HG03558 (cell line): Measurements from ENCODE around the gene MSI2.

Experiments used
- ATAC-seq: cut with Tn5 transposase; IDR thresholded peaks from one replicate; pipeline ENCODE4 v1.9.1; 2021; ENCODE audit warnings: moderate number of reproducible peaks; ENCODE audit not compliant: unreplicated experiment; ENCODE audit errors: extremely low read depth

Gene MSI2

DNA sequence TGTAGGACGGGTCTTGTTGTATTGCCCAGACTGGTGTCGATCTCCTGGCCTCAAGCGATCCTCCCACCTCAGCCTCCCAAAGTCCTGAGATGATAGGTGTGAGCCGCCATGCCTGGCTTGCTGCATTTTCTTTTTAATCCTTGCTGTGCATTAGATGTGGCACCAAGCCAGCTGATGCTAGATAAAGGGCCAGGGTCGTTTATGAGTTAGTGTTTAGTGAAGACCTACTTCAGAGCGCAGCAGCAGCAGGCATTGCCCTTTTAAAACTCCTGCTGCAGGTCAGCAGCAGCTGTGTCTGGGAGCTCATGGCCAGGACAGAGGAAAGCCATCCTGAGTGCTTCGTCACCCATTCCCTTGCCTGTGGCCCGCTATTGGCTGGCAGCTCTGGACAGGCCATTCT lies 251.5 kb downstream of the MSI2 start:
- no peak for ATAC-seq

- ATAC-seq: no peak
Observed at GRCh38 chr17:57508671-57509070, 252.3 kb downstream of the MSI2 start.

DNA sequence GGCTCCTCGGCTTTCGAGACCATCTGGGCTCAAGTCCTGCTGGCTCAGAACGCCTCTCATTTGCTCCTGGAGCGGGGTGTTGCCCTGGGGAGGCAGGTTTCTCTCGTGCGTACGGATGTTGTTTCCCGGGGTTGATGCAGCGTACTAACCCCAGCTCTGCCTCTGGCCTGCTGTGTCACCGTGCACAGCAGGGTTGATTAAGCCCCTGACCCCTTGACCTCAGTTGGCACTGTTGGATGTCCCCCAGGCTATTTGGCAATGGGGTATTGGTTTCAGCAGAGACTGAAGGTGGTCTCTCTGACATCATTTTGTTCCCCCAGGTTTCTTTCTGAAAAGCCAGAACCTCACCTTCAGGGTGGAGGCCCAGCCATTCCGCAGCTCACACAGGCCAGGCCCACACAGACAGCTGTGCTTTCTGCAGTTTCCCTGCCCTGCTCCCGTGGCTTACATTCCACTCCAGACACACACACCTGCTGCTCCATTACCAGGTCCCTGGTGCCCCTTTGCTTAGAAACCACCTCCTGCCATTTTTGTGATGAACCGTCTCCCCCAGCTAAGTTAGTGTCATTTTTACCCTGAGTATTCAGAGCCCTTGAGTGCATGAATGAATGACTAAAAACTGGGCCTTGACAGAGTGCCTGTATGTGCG lies 255.3 kb downstream of the MSI2 start:
- ATAC-seq: no peak

DNA sequence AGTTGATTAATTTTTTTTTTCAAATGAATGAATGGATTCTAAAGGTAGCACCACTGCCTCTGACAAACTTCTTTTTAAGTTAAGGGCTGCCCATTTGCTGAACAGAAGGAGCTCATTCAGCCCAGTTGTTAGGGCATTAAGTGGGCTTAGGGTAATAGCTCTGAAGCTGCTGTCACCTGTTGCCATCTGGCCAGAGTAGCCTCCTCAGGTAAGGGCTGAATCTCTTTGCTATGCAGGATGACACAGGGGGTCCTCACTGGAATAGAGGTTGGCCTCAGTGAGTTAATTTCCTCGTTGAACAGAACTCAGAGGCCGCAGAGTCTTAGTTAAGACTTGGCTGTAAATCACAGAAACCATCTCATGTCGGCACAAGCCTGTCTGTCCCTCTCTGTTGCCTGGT lies 255.9 kb downstream of the MSI2 start:
- ATAC-seq: no peak

DNA sequence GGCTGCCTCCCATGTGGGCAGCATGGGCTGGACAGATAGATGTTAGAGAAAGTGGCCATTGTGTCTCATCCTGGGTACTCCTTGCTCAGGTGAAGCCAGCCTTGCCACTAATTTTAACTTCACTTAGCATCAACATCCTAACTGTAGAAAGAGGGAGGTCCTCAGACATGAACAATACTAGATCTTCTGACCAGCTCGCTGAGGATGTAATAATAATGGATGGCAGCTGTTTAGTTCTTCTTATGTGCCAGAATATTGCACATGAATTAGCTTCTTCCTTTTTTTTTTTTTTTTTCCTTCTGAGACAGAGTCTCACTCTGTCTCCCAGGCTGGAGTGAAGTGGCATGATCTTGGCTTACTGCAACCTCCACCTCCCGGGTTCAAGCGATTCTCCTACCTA lies 256.4 kb downstream of the MSI2 start:
- no peak for ATAC-seq

DNA sequence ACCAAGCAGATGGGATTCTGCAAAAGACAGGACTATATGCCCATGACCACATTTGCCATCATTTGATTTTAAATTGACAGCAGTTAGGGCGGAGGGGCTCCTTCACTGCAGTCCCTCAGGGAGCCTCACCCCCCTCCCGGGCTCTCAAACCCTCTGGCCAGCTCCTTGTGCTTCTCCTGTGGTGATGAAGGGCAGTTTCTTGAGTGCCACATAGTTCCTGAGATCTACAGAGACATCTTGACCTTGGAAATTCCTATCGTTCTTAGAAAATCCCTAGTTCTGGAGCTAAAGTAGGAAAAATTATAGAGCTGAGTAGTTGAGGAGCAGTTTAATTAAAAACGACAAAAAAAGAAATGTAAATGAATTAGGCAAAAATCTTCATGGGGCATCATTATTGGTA lies 257.2 kb downstream of the MSI2 start:
- no peak for ATAC-seq

- ATAC-seq: no peak
Observed at GRCh38 chr17:57514614-57515013, 258.3 kb downstream of the MSI2 start.

- ATAC-seq: no peak
Observed at GRCh38 chr17:57515662-57516211, 259.4 kb downstream of the MSI2 start.

- no peak for ATAC-seq
Observed at GRCh38 chr17:57516290-57517230, 260.2 kb downstream of the MSI2 start.

DNA sequence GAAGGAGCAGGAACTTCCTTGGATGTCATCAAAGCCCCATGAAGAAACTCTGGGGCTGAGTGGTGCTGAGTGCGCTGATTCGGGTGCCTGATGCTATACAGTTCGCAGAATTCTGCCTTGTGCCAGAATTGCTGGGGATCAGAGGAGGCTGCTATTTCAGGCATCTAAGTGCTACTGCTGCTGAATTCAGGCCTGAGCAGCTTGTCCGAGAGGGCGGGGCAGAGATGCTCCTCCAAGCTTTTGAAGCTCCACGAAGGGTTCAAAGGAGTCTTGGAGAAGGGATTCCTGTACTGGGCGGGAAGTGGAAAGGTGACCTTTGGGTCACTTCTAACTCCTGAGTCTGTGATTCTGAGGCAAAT lies 260.9 kb downstream of the MSI2 start:
- ATAC-seq: no peak

DNA sequence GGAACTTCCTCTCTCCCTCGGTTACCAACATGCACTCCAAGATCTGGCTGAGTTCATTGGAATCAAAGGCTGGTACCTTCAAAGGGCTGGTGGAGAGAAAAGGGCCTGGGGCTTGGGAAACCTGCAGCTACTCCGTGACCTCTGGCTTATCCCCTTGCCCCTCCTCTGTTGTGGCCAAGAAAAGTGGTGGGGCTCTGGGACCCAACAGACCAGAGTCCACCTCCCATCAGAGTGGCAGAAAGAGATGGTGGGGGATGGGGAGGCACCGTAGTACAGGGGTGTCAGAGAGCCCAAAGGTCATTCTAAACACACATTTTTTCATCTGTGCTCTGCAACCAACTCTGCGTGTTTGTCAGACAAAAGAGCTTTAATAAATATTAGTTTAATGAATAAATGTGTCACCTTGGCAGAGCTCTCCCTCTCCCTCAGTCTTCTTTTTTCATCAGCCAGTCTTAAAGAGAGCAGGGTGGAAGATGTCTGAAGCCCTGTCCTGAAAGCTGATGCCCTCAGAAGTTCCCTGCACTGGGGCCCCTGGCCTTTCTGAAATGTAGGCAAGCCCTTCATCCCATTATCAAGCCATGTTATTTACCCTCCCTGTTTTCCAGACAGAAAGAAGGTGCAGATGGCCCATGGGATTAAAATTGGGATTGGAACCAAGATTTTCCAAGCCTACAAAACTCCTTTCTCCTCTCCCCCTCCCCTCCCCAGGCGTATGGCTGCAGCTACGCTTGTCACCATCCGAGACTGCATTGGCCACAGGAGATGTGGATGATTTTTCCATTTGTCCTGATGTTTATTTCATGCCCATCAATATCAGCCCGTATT lies 261.5 kb downstream of the MSI2 start:
- no peak for ATAC-seq

- no peak for ATAC-seq
Observed at GRCh38 chr17:57518587-57519581, 262.6 kb downstream of the MSI2 start.

DNA sequence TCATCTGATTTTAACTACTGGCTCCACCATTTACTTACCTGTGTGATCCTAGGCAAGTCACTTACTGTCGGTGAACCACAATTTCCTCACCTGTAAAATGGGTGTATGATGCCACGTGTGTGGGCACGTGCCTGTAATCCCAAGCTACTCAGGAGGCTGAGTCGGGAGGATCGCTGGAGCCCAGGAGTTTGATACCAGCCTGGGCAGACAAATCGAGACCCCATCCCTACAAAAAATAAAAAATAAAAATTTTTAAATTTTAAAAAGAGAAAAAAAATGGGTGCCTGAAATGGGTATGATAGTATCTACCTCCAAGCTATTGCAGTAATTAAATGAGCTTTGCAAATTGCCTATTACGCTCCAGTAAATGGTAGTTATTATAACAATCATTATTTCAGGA lies 263.5 kb downstream of the MSI2 start:
- no peak for ATAC-seq

- no peak for ATAC-seq
Observed at GRCh38 chr17:57521606-57522005, 265.3 kb downstream of the MSI2 start.

- no peak for ATAC-seq
Observed at GRCh38 chr17:57522042-57523005, 266.0 kb downstream of the MSI2 start.

GRCh38 chr17:57523926-57524632 lies 267.8 kb downstream of the MSI2 start:
- no peak for ATAC-seq

DNA sequence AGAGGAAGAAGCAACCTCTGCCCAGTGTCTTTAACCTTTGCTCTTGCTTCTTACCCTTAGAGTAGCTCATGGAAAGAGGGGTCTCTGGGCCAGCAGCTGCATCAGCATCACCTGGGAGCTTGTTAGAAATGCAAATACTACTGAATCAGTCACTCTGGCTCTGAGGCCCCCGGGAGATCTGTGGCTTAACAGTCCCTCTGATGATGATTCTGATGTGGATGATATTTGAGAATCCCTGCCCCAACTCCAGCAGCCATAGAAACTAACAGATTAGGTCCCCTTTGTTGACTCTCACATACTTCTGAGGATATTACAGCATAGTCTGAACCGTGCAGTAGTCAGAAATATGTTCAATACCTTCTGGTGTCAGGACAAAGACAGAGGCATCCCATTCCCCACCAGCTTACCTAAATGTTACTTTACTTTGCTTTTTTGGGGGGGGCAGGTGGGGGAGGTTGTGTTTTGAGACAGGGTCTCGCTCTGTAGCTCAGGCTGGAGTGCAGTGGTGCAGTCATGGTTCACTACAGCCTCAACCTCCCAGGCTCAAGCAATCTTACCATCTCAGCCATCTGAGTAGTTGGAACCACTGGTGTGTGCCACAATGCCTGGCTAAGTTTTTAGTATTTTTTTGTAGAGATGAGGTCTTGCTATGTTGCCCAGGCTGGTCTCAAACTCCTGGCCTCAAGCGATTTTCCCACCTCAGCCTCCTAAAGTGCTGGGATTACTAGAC lies 268.7 kb downstream of the MSI2 start:
- ATAC-seq: no peak
